Neuronal stem cell (in vitro differentiated cells): Measurements from ENCODE around the gene BNIP5.

ENCODE experiments used
- DNase-seq: peaks from one replicate; pipeline ENCODE4 v3.0.0-alpha.2; 2013; ENCODE audit warnings: low spot score
- H2AFZ ChIP-seq: one replicate; pipeline ENCODE4 v1.6.1; 2013; ENCODE audit warnings: mild to moderate bottlenecking, low read length, inconsistent platforms
- H2AK5ac ChIP-seq: 2 replicates; pipeline ENCODE4 v1.6.1; 2013; ENCODE audit warnings: low read depth, mild to moderate bottlenecking, inconsistent platforms, low read length, moderate library complexity, mixed read lengths
- H2BK120ac ChIP-seq: 2 replicates; pipeline ENCODE4 v1.6.1; 2013; ENCODE audit warnings: low read depth, mild to moderate bottlenecking, inconsistent platforms, low read length, moderate library complexity, mixed read lengths
- H2BK12ac ChIP-seq: one replicate; pipeline ENCODE4 v1.6.1; 2013; ENCODE audit warnings: low read length, inconsistent platforms
- H2BK15ac ChIP-seq: 2 replicates; pipeline ENCODE4 v1.6.1; 2013; ENCODE audit warnings: mild to moderate bottlenecking, low read length, inconsistent platforms, mixed read lengths
- H2BK5ac ChIP-seq: one replicate; pipeline ENCODE4 v1.6.1; 2013; ENCODE audit warnings: inconsistent platforms, mild to moderate bottlenecking, low read length, moderate library complexity
- H3K14ac ChIP-seq: one replicate; pipeline ENCODE4 v1.6.1; 2013; ENCODE audit warnings: low read length, inconsistent platforms
- H3K18ac ChIP-seq: 2 replicates; pipeline ENCODE4 v1.6.1; 2013; ENCODE audit warnings: low read length, inconsistent platforms
- H3K23ac ChIP-seq: 2 replicates; pipeline ENCODE4 v1.6.1; 2013; ENCODE audit warnings: low read depth, mild to moderate bottlenecking, mixed read lengths, low read length, inconsistent platforms; ENCODE audit not compliant: poor library complexity
- H3K27ac ChIP-seq: replicated peaks from 3 replicates; pipeline ENCODE4 v1.5.1; 2013; ENCODE audit warnings: low read length, inconsistent platforms
- H3K27me3 ChIP-seq, 3 experiments: 2 replicates each; pipeline ENCODE4 v1.6.1; 2013; ENCODE audit warnings: low read length in 3 of 3, mild to moderate bottlenecking in 2 of 3, inconsistent platforms in 1 of 3, low read depth in 1 of 3, mixed read lengths in 1 of 3, moderate library complexity in 1 of 3; ENCODE audit not compliant: control insufficient read depth in 3 of 3, insufficient read depth in 3 of 3
- H3K36me3 ChIP-seq, 2 donors: replicated peaks in 1 of 2; 2 replicates each; pipeline ENCODE4 v1.6.1; 2013; ENCODE audit warnings: low read length in 2 of 2; ENCODE audit not compliant: control insufficient read depth in 2 of 2, insufficient read depth in 2 of 2
- H3K4ac ChIP-seq: 2 replicates; pipeline ENCODE4 v1.6.1; 2013; ENCODE audit warnings: inconsistent platforms, mild to moderate bottlenecking, low read length, moderate library complexity
- H3K4me1 ChIP-seq, 2 donors: 1 replicate in 1 of 2; 2 replicates in 1 of 2; pipeline ENCODE4 v1.6.1; 2013; ENCODE audit warnings: low read length in 2 of 2, low read depth in 1 of 2; ENCODE audit not compliant: control insufficient read depth in 2 of 2, insufficient read depth in 1 of 2
- H3K4me2 ChIP-seq: one replicate; pipeline ENCODE4 v1.6.1; 2013; ENCODE audit warnings: mild to moderate bottlenecking, low read length, inconsistent platforms; ENCODE audit not compliant: insufficient read depth, poor library complexity, severe bottlenecking
- H3K4me3 ChIP-seq, 2 donors: 2 replicates each; pipeline ENCODE4 v1.5.1; 2013; ENCODE audit warnings: low read length in 2 of 2, mild to moderate bottlenecking in 2 of 2, inconsistent platforms in 1 of 2, moderate library complexity in 1 of 2
- H3K79me1 ChIP-seq: one replicate; pipeline ENCODE4 v1.6.1; 2013; ENCODE audit warnings: low read depth, mild to moderate bottlenecking, inconsistent platforms, low read length, moderate library complexity
- H3K9ac ChIP-seq: one replicate; pipeline ENCODE4 v1.6.1; 2013; ENCODE audit warnings: mild to moderate bottlenecking, low read depth, low read length, inconsistent platforms; ENCODE audit not compliant: poor library complexity
- H3K9me3 ChIP-seq, 2 donors: replicated peaks in 1 of 2; 2 replicates each; pipeline versions ENCODE3 to v1.6.1; 2013; ENCODE audit warnings: low read length in 2 of 2, mild to moderate bottlenecking in 2 of 2, inconsistent platforms in 1 of 2, low read depth in 1 of 2, mixed read lengths in 1 of 2, moderate library complexity in 1 of 2; ENCODE audit not compliant: control insufficient read depth in 2 of 2, insufficient read depth in 1 of 2
- H4K8ac ChIP-seq: one replicate; pipeline ENCODE4 v1.6.1; 2013; ENCODE audit warnings: low read depth, mild to moderate bottlenecking, inconsistent platforms, low read length, moderate library complexity
- H4K91ac ChIP-seq: one replicate; pipeline ENCODE4 v1.6.1; 2013; ENCODE audit warnings: low read length, low read depth, mild to moderate bottlenecking, inconsistent platforms; ENCODE audit not compliant: poor library complexity
- WGBS, 2 donors: extraction: QIAGEN DNeasy Blood & Tissue Kit; methylation state at CpG; one replicate each; pipeline ENCODE4 v1.1.7; 2013; ENCODE audit warnings: missing lambda C conversion rate in 2 of 2, mixed read lengths in 1 of 2; ENCODE audit not compliant: insufficient read length in 2 of 2, insufficient replicate concordance in 1 of 2; ENCODE audit errors: extremely low coverage in 2 of 2; 5-methylcytosine and 5-hydroxymethylcytosine counted together

Gene BNIP5

GRCh38 chr6:36374972-36375371 lies 38.3 kb upstream of the BNIP5 start:
- Histone ChIP-seq H3K9me3 (no peaks in the 10 kb centered on the region), H3K27me3 (peaks cover 0 to 40% (median 0%) of the 10 kb centered on the region in 3 experiments), H3K79me1 (no peaks in the 10 kb centered on the region), H2BK5ac (no peak overlapping the region), H3K4ac (no peak overlapping the region), H3K27ac (no peak overlapping the region), H3K23ac (no peak overlapping the region), H3K9ac (no peak overlapping the region), H2AK5ac (no peak overlapping the region), H3K36me3 (no peaks in the 10 kb centered on the region), H4K8ac (no peak overlapping the region), H2BK12ac (no peak overlapping the region), H2BK120ac (no peak overlapping the region), H4K91ac (no peak overlapping the region), H2BK15ac (no peak overlapping the region), H3K4me3 (no peak overlapping the region), H3K14ac (no peak overlapping the region), H3K4me1 (no peaks in the 10 kb centered on the region), H3K18ac (no peak overlapping the region), H2AFZ (no peak overlapping the region), H3K4me2 (no peak overlapping the region)
- WGBS, 2 donors = no CpG with 5 or more reads among the region's 8 CpGs
- DNase-seq = no peak

GRCh38 chr6:36374194-36374593 lies 37.5 kb upstream of the BNIP5 start:
- no peak overlapping the region for H3K14ac ChIP-seq
- peak overlapping the region; percentile 27 for H2BK12ac ChIP-seq
- WGBS, 2 donors = no CpG with 5 or more reads among the region's 4 CpGs

GRCh38 chr6:36373368-36374019 lies 36.8 kb upstream of the BNIP5 start:
- Histone ChIP-seq H3K27ac (no peak overlapping the region), H2BK5ac (no peak overlapping the region), H3K23ac (peak overlapping the region; percentile 56), H3K4me1 (no peaks in the 10 kb centered on the region), H3K36me3 (no peaks in the 10 kb centered on the region), H3K4ac (no peak overlapping the region), H2AK5ac (no peak overlapping the region), H2AFZ (no peak overlapping the region), H2BK12ac (no peak overlapping the region), H4K8ac (no peak overlapping the region), H3K9ac (no peak overlapping the region), H3K79me1 (no peaks in the 10 kb centered on the region), H2BK120ac (no peak overlapping the region), H3K14ac (no peak overlapping the region), H3K27me3 (peaks cover 0 to 45% (median 0%) of the 10 kb centered on the region in 3 experiments), H3K4me2 (no peak overlapping the region), H2BK15ac (peak overlapping the region; percentile 6), H3K4me3 (no peak overlapping the region), H4K91ac (no peak overlapping the region), H3K9me3 (no peaks in the 10 kb centered on the region), H3K18ac (peak overlapping the region; percentile 50)
- no CpG with 5 or more reads among the region's 15 CpGs for WGBS, 2 donors
- DNase-seq = no peak

More at GRCh38 chr6:36374194-36374593, 37.5 kb upstream of the BNIP5 start:
- Histone ChIP-seq H3K4me1 (no peaks in the 10 kb centered on the region), H3K27me3 (peaks cover 0 to 42% (median 0%) of the 10 kb centered on the region in 3 experiments), H2AFZ (no peak overlapping the region), H3K27ac (no peak overlapping the region), H2BK15ac (no peak overlapping the region), H4K8ac (no peak overlapping the region), H3K36me3 (no peaks in the 10 kb centered on the region), H3K79me1 (no peaks in the 10 kb centered on the region), H3K9me3 (no peaks in the 10 kb centered on the region), H2AK5ac (no peak overlapping the region), H3K4ac (no peak overlapping the region), H2BK120ac (no peak overlapping the region), H3K4me3 (no peak overlapping the region), H3K18ac (peak overlapping the region; percentile 61), H3K4me2 (no peak overlapping the region), H3K23ac (no peak overlapping the region), H3K9ac (no peak overlapping the region), H2BK5ac (no peak overlapping the region), H4K91ac (no peak overlapping the region)
- DNase-seq = no peak

DNA sequence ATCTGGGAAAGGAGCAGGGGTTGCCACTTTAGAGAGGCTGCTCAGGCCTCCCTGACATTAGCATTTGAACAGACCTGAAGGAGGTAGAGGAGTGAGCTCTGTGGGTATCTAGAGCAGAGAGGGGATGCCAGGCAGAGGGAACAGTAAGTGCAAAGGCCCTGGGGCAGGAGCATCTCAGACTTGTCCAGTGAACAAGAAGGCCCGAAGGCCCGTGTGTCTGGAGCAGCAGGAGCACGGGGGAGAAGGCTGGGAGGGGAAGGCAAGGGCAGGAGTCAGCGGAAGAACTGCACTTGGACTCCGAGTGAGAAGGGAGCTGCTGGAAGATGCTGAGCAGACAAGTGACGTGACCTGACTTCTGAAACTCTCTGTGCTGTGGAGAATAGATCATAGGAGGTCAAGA lies 35.4 kb upstream of the BNIP5 start:
- Histone ChIP-seq H3K4me2 (no peak overlapping the region), H3K23ac (no peak overlapping the region), H2BK12ac (no peak overlapping the region), H2BK120ac (no peak overlapping the region), H3K9me3 (no peaks in the 10 kb centered on the region), H3K4me1 (no peaks in the 10 kb centered on the region), H3K14ac (no peak overlapping the region), H3K27me3 (peaks cover 0 to 42% (median 0%) of the 10 kb centered on the region in 3 experiments), H2AK5ac (no peak overlapping the region), H3K18ac (no peak overlapping the region), H2AFZ (no peak overlapping the region), H4K8ac (no peak overlapping the region), H4K91ac (no peak overlapping the region), H3K27ac (no peak overlapping the region), H3K79me1 (no peaks in the 10 kb centered on the region), H2BK15ac (no peak overlapping the region), H3K36me3 (no peaks in the 10 kb centered on the region), H2BK5ac (no peak overlapping the region), H3K4ac (no peak overlapping the region), H3K9ac (no peak overlapping the region), H3K4me3 (no peak overlapping the region)
- DNase-seq = no peak
- no CpG with 5 or more reads among the region's 6 CpGs for WGBS, 2 donors
